Osteoblast (primary cell): ENCODE data around the gene RHCE. TPM values are rescaled to one million over a fixed set of nuclear protein-coding genes. Genes with fewer than 3 reads are reported as not detected.
"Not testable (repeated sequence)": the region's sequence is repeated elsewhere in the genome, so short reads cannot be mapped to it uniquely, and the experiment has no call there.

Source experiments
- DNase-seq: peaks from one replicate; pipeline ENCODE4 v3.0.0; 2011; ENCODE audit warnings: low spot score, mixed read lengths; ENCODE audit not compliant: insufficient read length; ENCODE audit errors: missing footprints
- H2AFZ ChIP-seq: 2 replicates; pipeline ENCODE4 v1.6.0; 2011; ENCODE audit warnings: mild to moderate bottlenecking, low read length
- H3K27ac ChIP-seq: 2 replicates; pipeline ENCODE4 v1.5.1; 2011; ENCODE audit warnings: mild to moderate bottlenecking, low read depth, low read length, moderate library complexity
- H3K27me3 ChIP-seq: 2 replicates; pipeline ENCODE4 v1.6.0; 2012; ENCODE audit warnings: mild to moderate bottlenecking, control low read depth, inconsistent platforms, low read length, moderate library complexity; ENCODE audit not compliant: insufficient read depth
- H3K36me3 ChIP-seq: 2 replicates; pipeline ENCODE4 v1.5.1; 2011; ENCODE audit warnings: mild to moderate bottlenecking, low read length, control low read depth, moderate library complexity; ENCODE audit not compliant: insufficient read depth
- H3K4me1 ChIP-seq: 2 replicates; pipeline ENCODE4 v1.5.1; 2011; ENCODE audit warnings: mild to moderate bottlenecking, low read length, control low read depth, moderate library complexity; ENCODE audit not compliant: insufficient read depth
- H3K4me2 ChIP-seq: 2 replicates; pipeline ENCODE4 v1.6.0; 2011; ENCODE audit warnings: mild to moderate bottlenecking, low read length; ENCODE audit not compliant: insufficient read depth
- H3K4me3 ChIP-seq: fragments of 200-600 bp; sonication (generic); 3 replicates; pipeline ENCODE4 v1.5.1; 2012; ENCODE audit warnings: mild to moderate bottlenecking, low read length, inconsistent platforms; ENCODE audit not compliant: insufficient read depth
- H3K79me2 ChIP-seq: 2 replicates; pipeline ENCODE4 v1.6.0; 2012; ENCODE audit warnings: mild to moderate bottlenecking, low read length, control low read depth, inconsistent platforms; ENCODE audit not compliant: insufficient read depth
- H3K9me3 ChIP-seq: 2 replicates; pipeline ENCODE4 v1.5.1; 2011; ENCODE audit warnings: low read depth, low read length, control low read depth
- H4K20me1 ChIP-seq: 2 replicates; pipeline ENCODE4 v1.6.0; 2012; ENCODE audit warnings: mild to moderate bottlenecking, low read length, control low read depth; ENCODE audit not compliant: insufficient read depth
- CTCF ChIP-seq: IDR thresholded peaks from 2 replicates; pipeline ENCODE4 v1.5.1; 2011; ENCODE audit warnings: mild to moderate bottlenecking, low read depth, low read length, moderate library complexity; ENCODE audit errors: extremely low read depth
- total RNA-seq: library from RNA; depleted of rRNA; stranded (reverse); fragments of >200 nt; gene quantifications from 2 replicates; pipeline ENCODE4 v1.2.3, GENCODE V29; 2012

The RHCE gene
- total RNA-seq, 1 donor = 0.72 TPM

GRCh38 chr1:25392841-25393240 lies 27.8 kb downstream of the RHCE start:
- no peak overlapping the region for H3K4me3 ChIP-seq
- no peaks in the 10 kb centered on the region for H3K27me3 ChIP-seq
- H3K27ac ChIP-seq = no peak overlapping the region
- H2AFZ ChIP-seq = no peak overlapping the region
- no peaks in the 10 kb centered on the region for H3K9me3 ChIP-seq
- H3K4me2 ChIP-seq = no peak overlapping the region
- no peak for DNase-seq
- H3K79me2 ChIP-seq = no peaks in the 10 kb centered on the region
- no peaks in the 10 kb centered on the region for H3K4me1 ChIP-seq
- H3K36me3 ChIP-seq = no peaks in the 10 kb centered on the region
- H4K20me1 ChIP-seq = no peaks in the 10 kb centered on the region
- no peak for TF ChIP-seq CTCF

GRCh38 chr1:25389721-25390120 lies 30.9 kb downstream of the RHCE start:
- H3K9me3 ChIP-seq, DNase-seq: not testable (repeated sequence)

GRCh38 chr1:25388691-25389090 lies 31.9 kb downstream of the RHCE start:
- not testable (repeated sequence) for H3K4me3 ChIP-seq, H3K79me2 ChIP-seq, DNase-seq, H3K27ac ChIP-seq, H3K4me1 ChIP-seq, H4K20me1 ChIP-seq, H3K4me2 ChIP-seq, H3K36me3 ChIP-seq, H3K9me3 ChIP-seq, H2AFZ ChIP-seq, H3K27me3 ChIP-seq

More at GRCh38 chr1:25389721-25390120, 30.9 kb downstream of the RHCE start:
- not testable (repeated sequence) for H3K79me2 ChIP-seq, H3K27ac ChIP-seq, H3K4me2 ChIP-seq, H3K4me1 ChIP-seq, H3K36me3 ChIP-seq, H3K27me3 ChIP-seq, H4K20me1 ChIP-seq, H2AFZ ChIP-seq, H3K4me3 ChIP-seq

- not testable (repeated sequence) for H3K79me2 ChIP-seq, DNase-seq, H3K27me3 ChIP-seq, H3K27ac ChIP-seq, H3K4me3 ChIP-seq, H3K9me3 ChIP-seq, H3K36me3 ChIP-seq, H3K4me2 ChIP-seq, H4K20me1 ChIP-seq, H3K4me1 ChIP-seq, H2AFZ ChIP-seq
These were observed 33.5 kb downstream of the RHCE start for GRCh38 chr1:25387096-25387495.

GRCh38 chr1:25383875-25384274 lies 36.8 kb downstream of the RHCE start:
- H3K4me1 ChIP-seq, H3K9me3 ChIP-seq, H3K27me3 ChIP-seq, H3K4me2 ChIP-seq, H3K36me3 ChIP-seq, H3K4me3 ChIP-seq, H2AFZ ChIP-seq, H3K79me2 ChIP-seq, H4K20me1 ChIP-seq, DNase-seq, H3K27ac ChIP-seq: not testable (repeated sequence)

GRCh38 chr1:25383090-25383489 lies 37.5 kb downstream of the RHCE start:
- not testable (repeated sequence) for H2AFZ ChIP-seq, H3K36me3 ChIP-seq, H3K79me2 ChIP-seq, H3K27me3 ChIP-seq, H3K27ac ChIP-seq, H3K4me1 ChIP-seq, H4K20me1 ChIP-seq, H3K9me3 ChIP-seq, H3K4me2 ChIP-seq, H3K4me3 ChIP-seq
- DNase-seq = peak; percentile 78

GRCh38 chr1:25382543-25382942 lies 38.1 kb downstream of the RHCE start:
- DNase-seq, H3K4me2 ChIP-seq, H4K20me1 ChIP-seq, H3K79me2 ChIP-seq, H3K4me1 ChIP-seq, H3K36me3 ChIP-seq, H3K27ac ChIP-seq, H3K9me3 ChIP-seq, H3K4me3 ChIP-seq, H3K27me3 ChIP-seq, H2AFZ ChIP-seq: not testable (repeated sequence)

GRCh38 chr1:25378367-25378766 lies 42.3 kb downstream of the RHCE start:
- H3K9me3 ChIP-seq, H2AFZ ChIP-seq, H3K4me2 ChIP-seq, H3K36me3 ChIP-seq, H3K27ac ChIP-seq, H4K20me1 ChIP-seq, H3K79me2 ChIP-seq, H3K27me3 ChIP-seq, DNase-seq, H3K4me3 ChIP-seq, H3K4me1 ChIP-seq: not testable (repeated sequence)

- not testable (repeated sequence) for H3K27me3 ChIP-seq, H3K4me3 ChIP-seq, H3K79me2 ChIP-seq, H3K9me3 ChIP-seq, H3K36me3 ChIP-seq, H2AFZ ChIP-seq, H4K20me1 ChIP-seq
- peak overlapping the region; percentile 61 for H3K4me2 ChIP-seq
- peak overlapping the region; percentile 87 for H3K27ac ChIP-seq
- DNase-seq = peak; percentile 82
- peaks cover 12% of the 10 kb centered on the region for H3K4me1 ChIP-seq
These were observed 48.9 kb downstream of the RHCE start for GRCh38 chr1:25371757-25372156.
